Measurements from ENCODE around the gene STK32B.

The STK32B gene

DNA sequence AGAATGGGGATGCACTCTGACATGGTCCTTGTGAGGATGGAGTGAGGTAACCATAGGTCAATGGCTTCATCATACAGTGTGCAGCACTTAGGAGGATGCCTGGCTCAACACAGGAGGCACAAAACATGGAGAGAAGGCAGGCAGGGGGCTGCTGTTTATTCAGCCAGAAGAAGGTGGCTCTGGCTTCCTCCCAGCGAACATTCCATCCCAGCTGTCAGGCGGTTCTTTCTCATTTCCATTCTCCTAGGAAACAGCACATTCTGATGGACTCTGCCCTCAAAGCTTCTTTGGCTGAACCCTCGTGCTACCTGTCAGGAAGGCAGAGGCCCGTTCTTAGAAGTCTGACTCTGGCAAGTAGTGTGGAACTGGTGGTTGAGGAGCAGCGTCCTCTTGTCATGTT lies 18.6 kb downstream of the STK32B start:
- DNase-seq (ENCODE audit: low spot score): no peak

DNA sequence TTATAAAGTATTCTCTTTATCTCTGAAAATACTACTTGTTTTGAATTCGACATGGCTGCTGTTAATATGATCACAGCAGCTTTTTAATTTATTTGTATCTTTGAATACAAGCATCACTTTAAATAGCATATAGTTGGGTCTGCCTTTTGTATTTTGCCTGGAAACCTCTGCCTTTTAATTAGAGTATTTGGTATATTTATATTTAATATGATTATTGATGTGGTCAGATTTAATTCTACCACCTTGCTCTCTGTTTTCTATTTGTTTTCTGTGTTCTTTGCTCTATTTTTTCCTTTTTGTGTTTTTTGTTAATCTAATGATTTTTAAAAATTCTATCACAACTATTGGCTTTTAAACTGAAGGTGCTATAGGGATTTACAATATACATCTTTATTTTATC lies 21.7 kb downstream of the STK32B start:
- no peak for DNase-seq (ENCODE audit: low spot score)

DNA sequence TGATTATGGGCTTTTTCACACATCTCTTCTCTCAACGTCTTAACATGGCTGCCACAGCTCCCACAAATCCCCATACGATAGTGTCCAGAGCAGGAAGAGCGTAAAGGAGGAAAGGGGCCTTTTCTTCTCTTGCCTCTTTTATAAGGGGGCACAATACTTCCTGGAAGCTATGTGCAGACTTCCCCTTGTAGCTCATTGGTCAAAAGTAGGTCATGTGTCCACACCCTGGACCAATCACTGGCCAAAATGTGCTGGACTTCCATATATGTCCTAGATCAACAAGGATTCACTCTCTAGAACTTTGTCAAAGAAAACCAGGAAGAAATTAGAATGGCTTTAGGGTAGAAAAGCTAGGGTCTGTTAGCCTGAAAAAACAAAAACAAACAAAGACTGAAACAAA lies 26.7 kb downstream of the STK32B start:
- no peak for DNase-seq (ENCODE audit: low spot score)

DNA sequence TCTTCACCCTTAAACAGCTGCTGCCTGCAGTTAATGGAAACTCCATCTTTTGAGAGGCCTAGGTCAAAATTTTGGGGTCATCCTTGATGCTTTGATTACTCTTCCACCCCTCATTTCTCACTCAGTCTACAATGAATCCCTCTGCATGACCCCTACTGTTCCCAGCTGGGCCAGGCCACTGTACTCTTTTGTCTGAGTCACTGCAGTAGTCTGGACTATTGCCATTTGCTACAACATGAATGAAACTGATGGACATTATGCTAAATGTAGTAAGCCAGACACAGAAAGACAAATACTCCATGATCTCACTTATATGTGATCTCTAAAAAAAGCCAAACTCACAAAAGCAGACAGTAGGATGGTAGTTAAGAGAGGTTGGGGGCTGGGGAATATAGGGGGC lies 28.3 kb downstream of the STK32B start:
- DNase-seq (ENCODE audit: low spot score): no peak

DNA sequence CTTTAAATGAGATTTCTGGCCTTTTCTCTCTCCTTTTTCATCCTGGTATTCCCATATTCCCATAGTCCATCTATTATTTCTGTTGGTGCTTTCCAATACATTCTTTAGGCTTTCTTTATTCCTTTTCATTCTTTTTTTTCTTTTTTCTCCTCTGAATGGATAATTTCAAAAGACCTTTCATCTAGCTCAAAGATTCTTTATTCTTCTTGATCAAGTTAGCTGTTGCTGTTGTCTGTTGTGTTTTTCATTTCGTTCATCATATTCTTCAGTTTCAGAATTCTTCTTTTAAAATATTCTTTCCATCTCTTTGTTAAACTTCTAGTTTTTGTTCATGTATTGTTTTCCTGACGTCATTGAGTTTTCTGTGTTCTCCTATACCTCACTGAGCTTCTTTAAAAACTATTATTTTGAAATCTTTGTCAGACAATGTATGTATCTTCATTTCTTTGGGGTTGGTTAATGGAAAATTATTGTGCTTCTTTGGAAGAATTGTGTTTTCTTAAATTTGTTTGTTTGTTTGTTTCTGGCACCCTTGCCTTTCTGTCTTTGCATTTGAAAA lies 30.2 kb downstream of the STK32B start:
- no peak for DNase-seq (ENCODE audit: low spot score)

DNA sequence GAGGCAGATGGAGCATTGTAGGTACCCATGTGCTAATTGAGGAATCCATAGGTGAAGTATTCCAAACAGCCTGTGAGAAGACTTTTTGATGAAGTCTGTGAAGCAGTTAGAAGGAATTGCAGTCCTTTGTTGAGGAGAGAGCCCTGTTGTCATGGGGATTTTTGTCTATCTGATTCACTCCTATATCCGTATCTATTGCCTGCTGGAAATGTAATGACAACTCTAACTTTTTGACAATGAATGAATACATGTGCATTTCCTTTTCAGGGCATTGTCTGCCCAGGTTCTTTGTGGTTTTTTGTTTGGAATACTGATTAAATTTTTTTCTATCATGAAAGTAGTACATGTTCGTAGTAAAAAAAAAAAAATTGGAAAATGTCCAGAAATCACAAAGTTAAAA lies 31.1 kb downstream of the STK32B start:
- no peak for DNase-seq (ENCODE audit: low spot score)

DNA sequence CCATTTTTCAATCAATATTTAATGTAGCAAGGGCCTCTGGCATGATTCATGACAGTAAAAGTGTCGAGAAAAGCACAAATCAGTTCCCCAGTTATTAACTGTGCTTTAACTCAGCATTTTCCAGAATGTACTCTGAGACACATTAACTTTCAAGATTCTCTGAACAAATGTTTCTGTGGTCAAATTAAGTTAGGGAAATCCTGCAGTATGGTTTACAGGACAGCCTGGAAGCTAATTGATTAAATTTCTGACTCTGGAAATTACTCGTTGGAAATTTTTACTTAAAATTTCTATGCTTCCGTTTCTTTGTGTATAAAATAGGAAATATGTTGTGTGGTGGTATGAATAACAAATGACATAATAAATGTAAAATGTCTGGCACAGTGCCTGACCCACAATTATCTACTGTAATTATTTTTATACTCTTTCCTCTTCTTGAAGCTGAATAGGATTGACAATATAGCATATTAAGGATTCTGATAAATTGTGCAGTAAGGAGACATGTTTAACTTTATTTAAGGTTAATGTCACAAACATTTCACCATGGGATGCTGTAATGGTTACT lies 33.7 kb downstream of the STK32B start:
- no peak for DNase-seq (ENCODE audit: low spot score)

DNA sequence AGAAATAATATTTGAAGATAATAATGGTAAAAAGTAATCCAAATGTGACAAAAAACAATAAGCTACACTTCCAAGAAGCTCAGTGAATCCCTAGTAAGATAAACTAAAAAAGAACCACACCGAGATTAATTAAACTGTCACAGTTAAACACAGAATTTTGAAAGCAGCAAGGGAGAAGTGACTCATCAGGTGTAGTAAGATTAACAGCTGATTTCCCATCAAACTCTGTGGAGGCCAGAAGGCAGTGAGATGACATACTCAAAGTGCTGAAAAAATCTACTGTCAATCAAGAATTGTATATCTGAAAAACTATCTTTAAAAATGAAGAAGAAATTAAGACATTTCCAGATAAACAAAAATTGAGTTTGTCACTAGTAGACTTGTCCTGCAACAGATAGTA lies 35.3 kb downstream of the STK32B start:
- no peak for DNase-seq (ENCODE audit: low spot score)

DNA sequence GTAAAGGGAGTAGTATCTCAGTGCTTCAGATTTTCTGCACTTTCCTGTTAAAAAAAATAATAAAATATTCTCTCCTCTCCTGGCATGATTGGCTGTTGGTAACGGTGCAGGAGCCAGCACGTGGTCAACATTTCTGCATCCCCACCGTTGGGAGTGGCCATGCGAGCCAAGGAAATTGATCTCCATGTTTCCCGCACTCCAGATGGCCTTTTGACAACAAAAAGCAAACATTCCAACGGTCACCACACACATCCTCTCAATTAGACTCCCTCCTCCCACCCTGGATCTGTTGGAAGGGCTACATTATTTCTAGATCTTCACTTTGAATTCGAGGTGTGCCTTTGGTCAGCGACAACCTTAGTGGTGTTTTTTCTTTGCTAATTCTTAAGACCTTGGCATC lies 45.0 kb downstream of the STK32B start:
- no peak for DNase-seq (ENCODE audit: low spot score)

DNA sequence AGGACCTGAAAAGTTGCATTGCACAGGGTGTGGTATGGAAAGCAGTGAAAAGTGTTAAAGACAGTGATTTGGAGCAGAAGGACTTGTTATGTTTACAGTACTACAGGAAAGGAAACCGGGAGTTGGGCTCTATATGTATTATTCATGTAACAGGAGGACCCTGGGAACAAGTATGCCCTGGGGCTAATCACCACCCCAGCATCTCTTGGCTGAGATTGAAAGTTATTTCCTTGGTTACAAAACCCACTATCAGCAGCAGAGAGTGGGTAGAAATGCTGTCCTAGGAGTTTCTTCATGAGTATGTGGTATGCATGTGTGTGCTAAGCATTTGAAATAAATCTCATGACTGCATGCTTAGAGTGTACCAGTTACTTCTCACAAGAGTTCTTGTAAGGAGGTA lies 46.9 kb downstream of the STK32B start:
- DNase-seq (ENCODE audit: low spot score): no peak

DNA sequence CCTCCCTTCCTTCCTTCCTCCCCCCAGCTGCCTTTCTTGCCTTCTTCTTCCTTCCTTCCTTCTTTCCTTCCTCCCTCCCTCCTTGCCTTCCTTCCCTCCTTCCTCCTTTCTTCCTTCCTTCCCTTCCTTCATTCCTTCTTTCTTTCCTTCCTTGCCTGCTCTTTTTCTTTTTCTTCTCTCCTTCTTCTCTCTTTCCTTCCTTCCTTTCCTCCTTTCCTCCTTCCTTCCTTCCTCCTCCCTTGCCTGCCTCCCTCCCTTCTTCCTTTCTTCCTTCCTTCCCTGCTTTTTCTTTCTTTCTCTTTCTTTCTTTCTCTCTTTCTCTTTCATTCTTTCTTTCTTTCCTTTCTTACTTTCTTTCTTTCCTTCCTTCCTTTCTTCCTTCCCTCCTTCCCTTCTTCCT lies 49.1 kb downstream of the STK32B start:
- no peak for DNase-seq (ENCODE audit: low spot score)

DNA sequence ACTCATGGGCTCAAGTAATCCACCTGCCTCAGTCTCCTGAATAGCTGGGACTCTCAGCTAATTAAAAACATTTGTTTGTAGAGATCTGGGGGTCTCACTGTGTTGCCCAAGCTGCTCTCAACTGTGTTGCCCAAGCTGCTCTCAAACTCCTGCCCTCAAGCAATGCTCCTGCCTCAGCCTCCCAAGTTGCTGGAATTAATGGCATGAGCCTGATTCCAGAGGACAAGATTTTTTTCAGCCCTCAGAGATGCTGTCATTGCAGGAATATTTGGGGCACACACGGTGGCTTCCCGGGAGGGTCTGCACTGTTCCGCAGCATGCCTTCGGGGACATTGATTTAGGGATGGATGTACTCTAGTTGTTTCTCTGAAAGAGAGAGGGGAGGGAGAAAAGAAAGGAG lies 49.7 kb downstream of the STK32B start:
- no peak for DNase-seq (ENCODE audit: low spot score)

DNA sequence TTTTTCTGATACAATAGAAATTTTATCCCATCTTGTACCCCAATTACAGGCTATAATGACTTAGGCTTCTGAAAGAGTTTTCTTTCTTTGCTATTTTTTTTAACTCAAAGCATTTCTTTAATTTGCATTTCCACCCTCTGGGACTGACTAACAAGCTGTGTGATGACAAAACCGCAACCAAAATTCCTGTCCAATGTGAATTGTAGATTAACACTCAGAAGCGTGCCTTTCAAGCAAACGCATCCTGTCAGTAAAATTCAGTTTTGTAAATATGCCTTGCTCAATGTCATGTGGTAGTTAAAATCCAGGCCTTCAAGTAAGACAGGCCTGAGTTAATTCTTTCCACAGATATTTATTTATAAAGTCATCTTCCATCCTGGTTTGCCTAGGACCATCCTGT lies 50.3 kb downstream of the STK32B start:
- DNase-seq (ENCODE audit: low spot score): no peak

DNA sequence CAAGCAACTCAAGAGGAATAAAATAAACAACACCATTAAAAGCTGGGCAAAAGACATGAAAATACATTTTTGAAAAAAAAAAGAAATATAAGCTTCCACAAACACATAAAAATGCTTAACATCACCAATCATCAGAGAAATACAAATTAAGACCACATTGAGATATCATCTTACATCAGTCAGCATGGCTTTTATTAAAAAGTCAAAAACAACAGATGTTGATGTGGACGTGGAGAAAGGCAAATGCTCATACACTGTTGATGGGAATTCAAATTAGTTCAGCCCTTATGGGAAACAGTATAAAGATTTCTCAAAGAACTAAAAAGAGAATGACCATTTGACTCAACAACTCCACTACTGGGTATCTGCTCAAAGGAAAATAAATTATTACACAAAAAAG lies 59.6 kb downstream of the STK32B start:
- no peak for DNase-seq (ENCODE audit: low spot score)

DNA sequence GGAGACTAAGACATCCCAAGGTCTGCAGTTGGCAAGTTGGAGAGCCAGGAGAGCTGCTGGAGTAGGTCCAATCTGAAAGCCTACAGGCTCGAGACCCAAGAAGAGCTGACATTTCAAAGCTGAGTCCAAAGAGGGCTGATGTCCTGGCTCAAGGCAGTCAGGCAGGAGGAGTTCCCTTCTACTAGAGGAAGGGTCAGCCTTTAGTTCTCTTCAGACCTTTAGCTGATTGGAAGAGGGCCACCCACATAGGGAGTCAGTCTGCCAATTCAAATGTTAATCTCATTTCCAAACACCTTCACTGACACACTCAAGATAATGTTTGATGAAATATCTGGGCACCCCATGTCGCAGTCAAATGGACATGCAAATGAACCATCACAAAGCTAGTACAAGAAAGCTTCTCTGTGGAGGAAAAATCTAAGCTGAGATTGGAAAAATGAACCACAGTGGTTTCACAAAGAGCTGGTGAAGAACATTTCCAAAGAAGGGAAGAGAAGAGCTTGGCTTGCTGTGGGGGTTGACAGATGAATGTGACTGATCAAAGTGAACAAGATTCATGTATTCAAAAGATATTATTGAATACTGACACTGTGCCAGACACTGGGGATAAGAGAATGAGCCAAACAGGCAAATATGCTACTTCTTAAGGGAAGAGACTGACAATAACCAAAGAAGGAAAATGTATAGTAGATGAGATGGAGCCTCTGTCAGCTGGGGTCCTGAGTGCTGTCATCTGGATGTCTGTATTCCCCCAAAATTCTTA lies 61.2 kb downstream of the STK32B start:
- DNase-seq (ENCODE audit: low spot score): no peak

DNA sequence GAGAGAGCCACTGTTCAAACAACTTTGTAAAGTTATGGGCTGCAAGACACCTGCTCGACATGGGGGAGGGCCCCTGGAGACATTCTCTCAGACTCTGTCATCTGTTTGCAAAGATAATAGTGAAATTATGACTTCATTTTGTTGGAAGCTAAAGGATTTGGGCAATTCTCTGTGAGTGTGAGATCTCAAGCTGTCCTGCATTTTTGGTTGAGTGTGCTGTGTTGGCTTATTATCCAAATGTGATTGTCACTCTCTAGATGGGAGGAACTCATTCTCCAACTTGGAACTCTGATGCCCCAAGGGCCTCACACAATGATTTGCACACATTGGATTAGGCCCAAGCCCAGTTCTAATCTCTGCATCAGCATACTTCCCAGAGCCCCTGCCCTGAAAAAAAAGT lies 63.7 kb downstream of the STK32B start:
- no peak for DNase-seq (ENCODE audit: low spot score)

DNA sequence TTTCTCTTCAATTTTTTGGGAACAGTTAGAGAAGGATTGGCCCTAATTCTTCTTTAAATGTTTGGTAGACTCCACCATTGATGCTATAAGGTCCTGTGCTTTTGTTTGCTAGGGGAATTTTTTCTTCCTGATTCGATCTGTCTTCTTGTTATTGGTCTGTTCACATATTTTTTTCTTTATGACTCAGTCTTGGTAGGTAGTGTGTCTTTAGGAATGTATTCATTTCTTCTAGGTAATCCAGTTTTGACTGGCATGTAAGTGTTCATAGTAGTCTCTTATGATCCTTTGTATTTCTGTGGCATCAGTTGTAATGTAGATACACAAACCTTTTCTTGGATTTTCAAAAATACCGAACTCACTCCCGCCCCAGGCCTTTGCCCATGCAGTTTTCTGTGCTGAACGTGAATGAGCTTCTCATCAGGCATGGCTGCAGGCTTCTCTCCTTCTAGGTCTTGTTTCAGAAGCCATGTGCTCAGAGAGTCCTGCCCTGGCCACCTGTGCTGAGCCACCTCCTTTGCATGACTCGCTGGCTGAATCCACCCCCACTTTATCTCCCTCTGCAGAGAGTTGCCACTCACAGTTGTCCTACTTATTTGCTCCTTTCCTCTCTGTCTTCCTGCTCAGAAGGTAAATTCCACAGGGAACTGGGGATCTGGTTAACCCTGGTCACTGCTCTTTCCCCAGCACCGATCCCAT lies 67.0 kb downstream of the STK32B start:
- no peak for DNase-seq (ENCODE audit: low spot score)

DNA sequence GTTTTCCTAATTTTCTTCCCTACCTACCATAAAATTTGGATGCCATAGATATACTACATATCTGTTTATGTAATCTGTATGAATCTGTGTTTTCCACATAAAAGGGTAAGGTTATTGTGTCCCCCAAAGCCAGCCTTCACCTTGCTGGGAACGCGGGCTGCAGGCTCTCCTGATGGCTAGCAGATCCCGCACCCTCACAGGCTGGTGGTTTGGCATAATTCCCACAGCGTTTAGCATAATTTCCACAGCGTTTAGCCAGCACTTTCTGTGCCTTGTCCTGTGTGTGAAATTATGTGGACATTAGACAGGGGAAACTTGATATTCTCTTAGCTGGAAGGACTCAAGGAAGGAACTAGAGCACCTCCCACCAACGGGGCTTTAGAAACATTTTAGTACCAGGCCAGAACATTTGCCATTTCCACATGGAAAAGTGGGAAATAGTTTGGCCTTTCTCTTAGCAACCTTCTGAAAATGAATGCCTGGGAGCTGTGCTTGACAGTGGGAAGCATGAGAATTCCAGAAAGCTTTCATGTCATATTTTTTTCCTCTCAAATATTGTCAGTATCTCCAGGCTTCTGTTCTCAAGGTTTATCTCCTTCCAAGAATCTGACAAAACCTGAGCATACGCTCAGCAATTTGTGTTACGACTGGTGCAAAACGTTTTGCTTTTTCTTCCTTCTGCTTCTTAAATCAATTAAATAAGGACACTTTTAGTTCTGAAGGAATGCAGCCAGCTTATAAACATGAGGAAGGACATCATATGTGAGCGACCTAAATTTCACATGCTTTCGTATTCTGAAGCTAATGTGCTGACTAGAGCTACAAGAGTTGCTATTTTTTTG lies 67.9 kb downstream of the STK32B start:
- DNase-seq (ENCODE audit: low spot score): no peak

DNA sequence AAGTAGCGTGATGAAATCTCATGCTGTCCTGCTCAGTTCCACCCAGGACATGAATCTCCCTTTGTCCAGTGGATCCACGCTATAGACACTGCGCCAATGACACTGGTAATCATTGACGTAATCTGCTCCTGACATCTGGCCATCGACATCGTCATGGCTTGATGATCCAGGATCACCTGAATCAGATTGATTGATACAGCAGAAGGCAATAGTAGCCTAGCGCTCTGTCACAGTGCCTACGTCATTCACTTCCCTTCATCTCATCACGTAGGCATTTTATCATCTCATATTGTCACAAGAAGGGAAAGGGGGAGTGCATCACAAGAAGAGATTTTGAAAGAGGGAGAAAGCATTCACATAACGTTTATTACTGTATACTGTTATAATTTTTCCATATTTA lies 68.8 kb downstream of the STK32B start:
- DNase-seq (ENCODE audit: low spot score): no peak

DNA sequence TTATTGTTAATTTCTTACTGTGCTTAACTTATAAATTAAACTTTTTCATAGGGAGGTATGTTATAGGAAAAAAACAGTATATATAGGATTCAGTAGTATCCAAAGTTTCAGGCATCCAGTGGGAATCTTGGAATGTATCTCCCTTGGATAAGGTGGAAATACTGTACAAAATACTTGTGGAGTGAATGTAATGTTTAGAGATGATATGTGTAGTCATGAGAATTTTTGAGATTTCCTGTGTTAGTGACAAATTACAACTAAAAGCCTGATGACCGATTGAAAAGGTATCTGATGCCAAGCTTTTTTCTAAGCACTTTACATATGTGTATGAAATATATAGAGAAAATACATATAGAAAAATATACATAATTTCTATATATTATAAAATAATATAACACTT lies 69.2 kb downstream of the STK32B start:
- DNase-seq (ENCODE audit: low spot score): no peak

DNA sequence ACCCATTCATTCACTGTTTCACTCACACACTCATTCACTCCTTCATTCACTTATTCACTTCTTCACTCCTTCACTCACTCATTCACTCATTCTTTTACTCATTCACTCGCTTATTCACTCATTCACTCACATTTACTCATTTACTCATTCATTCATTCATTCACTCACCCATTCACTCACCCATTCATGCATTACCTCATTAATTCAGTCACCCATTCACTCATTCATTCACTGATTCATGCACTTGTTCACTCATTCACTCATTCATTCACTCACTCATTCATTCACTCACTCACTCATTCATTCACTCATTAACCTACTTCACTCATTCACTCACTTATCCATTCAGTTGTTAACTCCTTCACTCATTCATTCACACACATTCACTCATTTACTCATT lies 70.8 kb downstream of the STK32B start:
- no peak for DNase-seq (ENCODE audit: low spot score)

DNA sequence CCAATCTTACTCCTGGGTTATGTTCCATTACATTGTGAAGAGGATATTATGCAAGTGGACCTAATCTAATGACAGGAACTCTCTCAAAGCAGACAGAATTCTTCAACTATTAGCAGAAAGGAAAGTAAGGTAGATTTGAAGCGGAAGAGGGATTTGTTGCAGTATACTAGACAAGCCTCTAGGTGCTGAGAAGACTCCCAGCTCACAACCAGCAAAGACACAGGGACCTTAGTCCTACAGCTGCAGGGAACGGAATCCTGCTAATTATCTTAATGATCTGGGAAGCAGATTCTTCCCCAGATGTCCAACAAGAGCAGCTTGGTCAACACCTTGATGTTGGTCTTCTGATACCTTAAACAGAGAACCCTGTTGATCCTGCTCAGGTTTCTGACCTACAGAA lies 73.6 kb downstream of the STK32B start:
- no peak for DNase-seq (ENCODE audit: low spot score)
